Fibroblast of lung (primary cell): Measurements from ENCODE around the gene SLC38A10. TPM values are rescaled to one million over a fixed set of nuclear protein-coding genes. Genes with fewer than 3 reads are reported as not detected.
A peak's percentile ranks its signal among the peaks of the same experiment; 100 is the strongest.

ENCODE experiments used
- DNase-seq, 2 donors: peaks; one replicate each; pipeline versions ENCODE4 v3.0.0 to v3.0.0-alpha.2; 2010; ENCODE audit warnings: low read depth in 2 of 2
- H2AFZ ChIP-seq: 2 replicates; pipeline ENCODE4 v1.5.1; 2012; ENCODE audit warnings: low read length, control low read depth, inconsistent platforms
- H3K27ac ChIP-seq: 2 replicates; pipeline ENCODE4 v1.5.1; 2011; ENCODE audit warnings: low read length, control low read depth; ENCODE audit not compliant: insufficient read depth
- H3K27me3 ChIP-seq: 2 replicates; pipeline ENCODE4 v1.5.1; 2011; ENCODE audit warnings: mild to moderate bottlenecking, low read length; ENCODE audit not compliant: control insufficient read depth, insufficient read depth
- H3K36me3 ChIP-seq: 2 replicates; pipeline ENCODE4 v1.5.1; 2011; ENCODE audit warnings: low read length; ENCODE audit not compliant: control insufficient read depth, insufficient read depth
- H3K4me1 ChIP-seq: 2 replicates; pipeline ENCODE4 v1.5.1; 2011; ENCODE audit warnings: low read length; ENCODE audit not compliant: control insufficient read depth, insufficient read depth; ENCODE audit errors: extremely low read depth
- H3K4me2 ChIP-seq: 2 replicates; pipeline ENCODE4 v1.5.1; 2011; ENCODE audit warnings: low read length, control low read depth; ENCODE audit not compliant: insufficient read depth; ENCODE audit errors: extremely low read depth
- H3K4me3 ChIP-seq, 4 experiments: fragments of 200-600 bp in 1 of 4; sonication (generic) in 1 of 4; replicated peaks in 1 of 4; 2 replicates each; pipeline ENCODE4 v1.5.1; 2011 to 2016; ENCODE audit warnings: low read length in 4 of 4, low read depth in 3 of 4, mild to moderate bottlenecking in 3 of 4, control low read depth in 2 of 4, inconsistent platforms in 1 of 4, mixed read lengths in 1 of 4; ENCODE audit not compliant: insufficient read depth in 1 of 4; ENCODE audit errors: control extremely low read depth in 1 of 4
- H3K79me2 ChIP-seq: 2 replicates; pipeline ENCODE4 v1.5.1; 2012; ENCODE audit warnings: mild to moderate bottlenecking, low read length, inconsistent platforms; ENCODE audit not compliant: control insufficient read depth, insufficient read depth
- H3K9ac ChIP-seq: 2 replicates; pipeline ENCODE4 v1.5.1; 2011; ENCODE audit warnings: mild to moderate bottlenecking, low read length, control low read depth; ENCODE audit not compliant: insufficient read depth
- H3K9me3 ChIP-seq: 2 replicates; pipeline ENCODE4 v1.5.1; 2012; ENCODE audit warnings: low read depth, low read length; ENCODE audit not compliant: control insufficient read depth, insufficient read depth
- H4K20me1 ChIP-seq: 2 replicates; pipeline ENCODE4 v1.5.1; 2011; ENCODE audit warnings: low read length; ENCODE audit not compliant: control insufficient read depth, insufficient read depth; ENCODE audit errors: extremely low read depth
- EZH2 ChIP-seq: IDR thresholded peaks from 2 replicates; pipeline ENCODE4 v1.5.1; 2012; ENCODE audit warnings: low read length, control low read depth, mild to moderate bottlenecking; ENCODE audit errors: missing control alignments
- polyA plus RNA-seq, 2 donors: library from polyadenylated mRNA; depleted of rRNA in 1 of 2; stranded (reverse) in 1 of 2; unstranded in 1 of 2; fragments of >200 nt; gene quantifications; 2 replicates each; pipeline ENCODE4 v1.2.1, GENCODE V29; 2011 to 2012; ENCODE audit warnings: missing spikeins in 1 of 2
- total RNA-seq: library from RNA; depleted of rRNA; stranded (reverse); fragments of >200 nt; gene quantifications from 2 replicates; pipeline ENCODE4 v1.2.1, GENCODE V29; 2014
- TF ChIP-seq, protein P1 (sequence below), 2 donors: IDR thresholded peaks in 1 of 2; conservative IDR thresholded peaks in 1 of 2; 1 replicate in 1 of 2; 2 replicates in 1 of 2; pipeline ENCODE4 v1.5.1; 2011 to 2012; ENCODE audit warnings: low read length in 2 of 2, control low read depth in 1 of 2, inconsistent platforms in 1 of 2, low read depth in 1 of 2, mild to moderate bottlenecking in 1 of 2

Gene SLC38A10
- total and polyA plus RNA-seq, 2 donors (not counting 1 experiment from before 2014, with no cell fraction given): 23.6 to 53.2 TPM

DNA sequence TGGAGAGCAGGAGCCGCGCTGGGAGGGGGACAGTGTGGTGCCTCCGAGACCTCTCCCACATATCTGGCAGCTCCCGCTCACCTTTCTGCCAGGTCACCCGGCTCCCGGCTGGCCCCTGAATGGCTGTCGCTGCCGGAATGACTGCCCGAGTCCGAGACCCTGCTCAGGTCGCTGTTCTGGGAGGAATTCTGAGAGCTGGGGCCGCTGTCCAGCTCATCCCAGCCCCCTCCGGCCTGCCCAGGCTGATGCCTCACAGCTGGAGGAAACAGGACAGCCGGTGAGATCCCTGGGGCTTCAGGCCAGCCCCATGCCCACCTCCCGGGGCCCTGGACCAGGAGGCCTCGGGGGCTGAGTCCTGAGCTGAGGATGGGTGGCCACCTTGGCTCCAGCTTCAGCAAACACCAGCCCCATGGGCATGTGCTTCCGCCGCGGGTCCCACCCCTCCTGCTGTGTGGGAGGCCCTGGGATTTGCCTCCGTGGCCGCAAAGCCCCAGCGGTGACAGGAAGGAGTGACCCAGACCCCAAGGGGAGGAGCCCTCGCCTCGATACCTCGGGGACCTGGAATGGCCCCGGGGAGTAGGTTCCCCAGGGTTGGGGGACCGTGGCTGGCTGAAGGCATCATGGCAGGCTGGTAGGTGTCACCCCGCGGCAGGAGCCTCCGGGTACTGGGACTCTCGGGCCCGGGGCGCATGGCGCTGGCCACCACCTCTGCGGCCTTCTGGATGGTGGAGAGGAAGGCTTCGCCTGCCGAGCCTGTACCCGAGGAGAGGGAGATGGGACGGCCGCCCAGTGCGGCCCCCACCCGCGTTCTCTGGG, 63.1 kb downstream of the SLC38A10 start:
- Histone ChIP-seq H3K4me2 (no peak overlapping the region), H3K27ac (no peak overlapping the region), H3K9ac (no peak overlapping the region), H3K4me1 (peaks cover under 1% of the 10 kb centered on the region), H3K4me3 (no peak overlapping the region), H4K20me1 (no peaks in the 10 kb centered on the region), H3K9me3 (no peaks in the 10 kb centered on the region), H3K36me3 (peaks cover 15% of the 10 kb centered on the region), H3K27me3 (no peaks in the 10 kb centered on the region), H3K79me2 (no peaks in the 10 kb centered on the region), H2AFZ (no peak overlapping the region)
- DNase-seq: no peak
- TF ChIP-seq, protein P1, sequence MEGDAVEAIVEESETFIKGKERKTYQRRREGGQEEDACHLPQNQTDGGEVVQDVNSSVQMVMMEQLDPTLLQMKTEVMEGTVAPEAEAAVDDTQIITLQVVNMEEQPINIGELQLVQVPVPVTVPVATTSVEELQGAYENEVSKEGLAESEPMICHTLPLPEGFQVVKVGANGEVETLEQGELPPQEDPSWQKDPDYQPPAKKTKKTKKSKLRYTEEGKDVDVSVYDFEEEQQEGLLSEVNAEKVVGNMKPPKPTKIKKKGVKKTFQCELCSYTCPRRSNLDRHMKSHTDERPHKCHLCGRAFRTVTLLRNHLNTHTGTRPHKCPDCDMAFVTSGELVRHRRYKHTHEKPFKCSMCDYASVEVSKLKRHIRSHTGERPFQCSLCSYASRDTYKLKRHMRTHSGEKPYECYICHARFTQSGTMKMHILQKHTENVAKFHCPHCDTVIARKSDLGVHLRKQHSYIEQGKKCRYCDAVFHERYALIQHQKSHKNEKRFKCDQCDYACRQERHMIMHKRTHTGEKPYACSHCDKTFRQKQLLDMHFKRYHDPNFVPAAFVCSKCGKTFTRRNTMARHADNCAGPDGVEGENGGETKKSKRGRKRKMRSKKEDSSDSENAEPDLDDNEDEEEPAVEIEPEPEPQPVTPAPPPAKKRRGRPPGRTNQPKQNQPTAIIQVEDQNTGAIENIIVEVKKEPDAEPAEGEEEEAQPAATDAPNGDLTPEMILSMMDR (conservative IDR thresholded peaks at IDR 0.05 in 1 of 2, IDR thresholded peaks at IDR 0.05 in 1 of 2; ENCODE audit: low read depth in 1 of 2, low read length in 2 of 2): no peak
- no peak for TF ChIP-seq EZH2

DNA sequence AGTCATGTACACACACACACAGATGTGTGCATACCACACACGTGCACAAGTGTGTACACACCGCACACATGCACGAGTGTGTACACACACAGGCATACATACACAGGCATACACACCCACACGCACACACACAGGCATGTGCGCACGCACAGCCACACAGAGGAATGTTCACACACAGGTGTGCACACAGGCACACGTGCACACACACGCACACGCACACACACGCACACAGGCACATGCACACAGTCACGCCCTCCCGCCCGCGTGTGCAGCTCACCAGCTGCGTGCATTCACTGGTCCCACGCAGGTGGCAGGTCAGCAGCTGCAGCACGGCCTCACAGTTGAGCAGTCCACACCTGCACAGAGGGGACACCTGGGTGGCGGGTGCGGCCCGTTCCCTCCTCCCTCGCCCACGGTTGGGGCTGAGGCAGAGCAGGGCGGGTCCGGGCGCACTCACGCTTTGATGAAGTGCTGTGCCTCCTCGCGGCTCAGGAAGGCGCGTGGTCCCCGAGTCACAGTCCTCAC, 63.9 kb downstream of the SLC38A10 start:
- Histone ChIP-seq H2AFZ (no peak overlapping the region), H3K4me3 (no peak overlapping the region), H3K27ac (no peak overlapping the region), H3K4me2 (no peak overlapping the region), H3K4me1 (no peaks in the 10 kb centered on the region), H3K9me3 (no peaks in the 10 kb centered on the region), H3K9ac (no peak overlapping the region), H4K20me1 (no peaks in the 10 kb centered on the region), H3K27me3 (no peaks in the 10 kb centered on the region), H3K79me2 (no peaks in the 10 kb centered on the region), H3K36me3 (peaks cover 15% of the 10 kb centered on the region)
- TF ChIP-seq, protein P1 (conservative IDR thresholded peaks at IDR 0.05 in 1 of 2, IDR thresholded peaks at IDR 0.05 in 1 of 2; ENCODE audit: low read depth in 1 of 2, low read length in 2 of 2): no peak
- TF ChIP-seq EZH2: no peak
- DNase-seq: no peak

DNA sequence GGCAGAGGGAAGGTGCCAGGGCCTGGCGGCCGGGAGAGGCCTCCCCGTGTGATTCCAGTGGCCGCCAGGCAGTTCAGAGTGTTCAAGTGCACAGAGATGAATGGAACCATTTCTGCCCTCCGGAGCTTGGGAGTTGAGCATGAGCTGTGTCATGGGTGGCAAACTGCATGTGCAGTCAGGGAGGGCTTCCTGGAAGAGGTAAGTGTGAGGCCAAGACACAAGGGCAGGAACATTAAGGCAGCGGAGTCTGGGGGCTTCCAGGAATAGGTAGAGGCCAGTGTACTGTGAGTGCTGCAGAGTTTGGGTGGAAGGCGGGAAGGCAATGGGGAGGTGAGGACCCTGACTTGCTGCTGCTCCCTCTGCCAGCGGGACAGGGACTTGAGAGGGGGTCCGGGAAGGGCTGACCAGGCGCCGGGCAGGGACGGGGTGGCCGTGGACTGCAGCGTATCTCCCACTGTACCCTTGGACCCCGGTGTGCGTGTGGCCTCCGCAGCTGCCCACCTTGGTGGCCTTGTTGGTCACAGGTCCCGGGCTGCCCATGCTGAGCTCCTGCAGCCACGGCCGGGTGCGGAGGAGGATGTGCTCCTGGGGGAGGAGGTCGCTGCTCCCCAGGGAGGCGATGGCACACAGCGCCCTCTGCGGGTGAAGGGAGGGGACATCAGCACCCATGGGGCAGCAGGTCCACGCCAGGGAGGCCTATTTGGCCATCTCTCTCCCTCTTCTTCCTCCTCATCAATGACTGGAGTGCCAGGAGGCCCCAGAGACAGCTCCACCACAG, 64.9 kb downstream of the SLC38A10 start:
- no peak for DNase-seq
- Histone ChIP-seq H3K9me3 (no peaks in the 10 kb centered on the region), H3K79me2 (no peaks in the 10 kb centered on the region), H3K9ac (no peak overlapping the region), H3K4me1 (no peaks in the 10 kb centered on the region), H4K20me1 (no peaks in the 10 kb centered on the region), H3K4me3 (no peak overlapping the region), H3K36me3 (peaks cover 14% of the 10 kb centered on the region), H3K27me3 (no peaks in the 10 kb centered on the region), H3K4me2 (no peak overlapping the region), H2AFZ (no peak overlapping the region), H3K27ac (no peak overlapping the region)
- TF ChIP-seq, protein P1 (conservative IDR thresholded peaks at IDR 0.05 in 1 of 2, IDR thresholded peaks at IDR 0.05 in 1 of 2; ENCODE audit: low read depth in 1 of 2, low read length in 2 of 2): peak; percentile 10 to 32
- no peak for TF ChIP-seq EZH2
